ENCODE measurements around the gene DOCK4.

DOCK4 gene

GRCh38 chr7:111789870-111790269 is 416.3 kb downstream of the DOCK4 start:
- Histone ChIP-seq H3K4me2 (ENCODE audit: low read length, poor library complexity, severe bottlenecking) (peak overlapping the region; percentile 2), H3K4me3 (ENCODE audit: insufficient read depth in 1 of 2, low read depth in 1 of 2, low read length in 2 of 2) (no peak overlapping the region), H4K91ac (ENCODE audit: low read length) (no peak overlapping the region), H3K18ac (ENCODE audit: low read depth in 1 of 2, low read length in 2 of 2) (no peak overlapping the region), H3K36me3 (ENCODE audit: control insufficient read depth in 1 of 2, insufficient read depth in 2 of 2, low read depth in 1 of 2, low read length in 2 of 2) (peaks cover 8 to 18% of the 10 kb centered on the region in 2 experiments), H3K14ac (ENCODE audit: low read length in 2 of 2) (no peak overlapping the region), H3K4ac (ENCODE audit: low read depth in 1 of 2, low read length in 2 of 2) (no peak overlapping the region), H3K9me3 (ENCODE audit: control insufficient read depth, low read length) (peaks cover 2% of the 10 kb centered on the region), H3K27me3 (ENCODE audit: control insufficient read depth in 1 of 2, insufficient read depth in 1 of 2, low read length in 2 of 2) (no peaks in the 10 kb centered on the region), H3K4me1 (ENCODE audit: control insufficient read depth, insufficient read depth, low read depth, low read length) (peaks cover 5% of the 10 kb centered on the region), H3K9ac (ENCODE audit: low read length) (no peak overlapping the region), H2BK15ac (ENCODE audit: low read depth, poor library complexity, severe bottlenecking) (no peak overlapping the region), H3K23ac (ENCODE audit: low read length in 2 of 2) (no peak overlapping the region), H2BK12ac (ENCODE audit: low read length in 2 of 2) (no peak overlapping the region), H2AK5ac (ENCODE audit: low read length, severe bottlenecking) (no peak overlapping the region), H3K27ac (ENCODE audit: low read length, poor library complexity, severe bottlenecking) (peak overlapping the region; percentile 81), H2AFZ (ENCODE audit: low read depth, low read length) (no peak overlapping the region), H2BK5ac (ENCODE audit: low read depth, low read length, poor library complexity, severe bottlenecking) (peak overlapping the region; percentile 1), H3K79me1 (replicated peaks; ENCODE audit: low read length, poor library complexity, severe bottlenecking) (peaks cover 2% of the 10 kb centered on the region), H2BK120ac (ENCODE audit: low read depth, low read length) (no peak overlapping the region), H4K8ac (ENCODE audit: low read length) (no peak overlapping the region)
- no peak for DNase-seq

DNA sequence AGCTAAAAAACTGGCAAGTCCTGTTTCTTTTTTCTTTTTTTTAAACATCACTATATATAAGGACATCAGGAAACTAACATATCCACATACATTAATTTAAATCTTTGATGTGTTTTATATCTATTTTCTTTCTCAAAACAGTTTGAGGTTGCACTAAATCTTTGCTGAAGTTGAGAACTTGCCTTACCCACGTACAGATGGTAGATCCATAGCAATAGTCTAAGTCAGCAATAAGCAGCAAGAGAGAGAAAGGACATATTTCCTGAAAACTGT is 417.2 kb downstream of the DOCK4 start:
- Histone ChIP-seq H2BK15ac (ENCODE audit: low read depth, poor library complexity, severe bottlenecking) (no peak overlapping the region), H3K9ac (ENCODE audit: low read length) (no peak overlapping the region), H3K4ac (ENCODE audit: low read depth in 1 of 2, low read length in 2 of 2) (no peak overlapping the region), H2AFZ (ENCODE audit: low read depth, low read length) (no peak overlapping the region), H3K27ac (ENCODE audit: low read length, poor library complexity, severe bottlenecking) (no peak overlapping the region), H3K9me3 (ENCODE audit: control insufficient read depth, low read length) (no peaks in the 10 kb centered on the region), H4K91ac (ENCODE audit: low read length) (no peak overlapping the region), H2BK5ac (ENCODE audit: low read depth, low read length, poor library complexity, severe bottlenecking) (no peak overlapping the region), H3K36me3 (ENCODE audit: control insufficient read depth in 1 of 2, insufficient read depth in 2 of 2, low read depth in 1 of 2, low read length in 2 of 2) (peaks cover 8 to 18% of the 10 kb centered on the region in 2 experiments), H3K4me2 (ENCODE audit: low read length, poor library complexity, severe bottlenecking) (no peak overlapping the region), H2BK120ac (ENCODE audit: low read depth, low read length) (no peak overlapping the region), H4K8ac (ENCODE audit: low read length) (no peak overlapping the region), H3K4me3 (ENCODE audit: insufficient read depth in 1 of 2, low read depth in 1 of 2, low read length in 2 of 2) (no peak overlapping the region), H3K14ac (ENCODE audit: low read length in 2 of 2) (no peak overlapping the region), H3K27me3 (ENCODE audit: control insufficient read depth in 1 of 2, insufficient read depth in 1 of 2, low read length in 2 of 2) (no peaks in the 10 kb centered on the region), H2AK5ac (ENCODE audit: low read length, severe bottlenecking) (no peak overlapping the region), H3K18ac (ENCODE audit: low read depth in 1 of 2, low read length in 2 of 2) (no peak overlapping the region), H3K4me1 (ENCODE audit: control insufficient read depth, insufficient read depth, low read depth, low read length) (peaks cover 5% of the 10 kb centered on the region), H2BK12ac (ENCODE audit: low read length in 2 of 2) (no peak overlapping the region), H3K23ac (ENCODE audit: low read length in 2 of 2) (no peak overlapping the region), H3K79me1 (replicated peaks; ENCODE audit: low read length, poor library complexity, severe bottlenecking) (peaks cover 2% of the 10 kb centered on the region)
- no peak for DNase-seq
- no CpG with 5 or more reads among the region's 1 CpG for WGBS

DNA sequence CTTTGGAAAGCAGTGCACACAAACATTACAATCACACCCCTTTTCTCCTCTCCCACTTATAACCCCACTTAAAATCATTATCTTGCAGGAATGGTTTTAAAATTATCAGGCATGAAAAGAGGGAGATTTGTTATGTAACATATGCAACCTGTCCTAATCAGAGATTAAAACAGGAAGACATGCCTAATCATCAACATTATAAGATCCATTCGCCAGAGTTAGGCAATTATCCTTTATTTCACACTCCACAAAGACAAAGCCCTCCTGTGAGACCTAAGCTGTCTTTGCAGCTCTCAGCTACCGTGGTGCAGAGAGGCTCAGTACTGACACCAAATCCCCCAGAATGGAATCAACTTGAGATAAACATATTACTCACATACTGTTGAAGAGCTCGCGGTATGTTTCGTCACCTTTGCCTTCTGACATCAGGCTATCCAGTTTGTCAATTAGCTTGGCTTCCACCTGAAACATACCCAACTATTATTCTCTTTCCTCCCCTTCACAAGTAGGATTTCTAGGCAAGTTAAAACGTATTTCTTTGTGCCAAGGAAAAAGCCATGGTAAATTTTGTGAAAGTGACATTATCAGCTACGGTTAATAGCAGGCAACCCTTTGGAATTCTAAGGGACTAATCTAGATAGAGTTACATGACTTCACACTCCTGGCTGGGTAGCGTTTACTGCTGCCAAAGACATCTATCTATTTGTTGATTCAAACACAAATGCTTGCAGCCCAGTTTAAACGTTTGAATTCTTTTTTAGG is 417.7 kb downstream of the DOCK4 start:
- Histone ChIP-seq H3K4ac (ENCODE audit: low read depth in 1 of 2, low read length in 2 of 2) (no peak overlapping the region), H4K91ac (ENCODE audit: low read length) (no peak overlapping the region), H3K18ac (ENCODE audit: low read depth in 1 of 2, low read length in 2 of 2) (no peak overlapping the region)

DNA sequence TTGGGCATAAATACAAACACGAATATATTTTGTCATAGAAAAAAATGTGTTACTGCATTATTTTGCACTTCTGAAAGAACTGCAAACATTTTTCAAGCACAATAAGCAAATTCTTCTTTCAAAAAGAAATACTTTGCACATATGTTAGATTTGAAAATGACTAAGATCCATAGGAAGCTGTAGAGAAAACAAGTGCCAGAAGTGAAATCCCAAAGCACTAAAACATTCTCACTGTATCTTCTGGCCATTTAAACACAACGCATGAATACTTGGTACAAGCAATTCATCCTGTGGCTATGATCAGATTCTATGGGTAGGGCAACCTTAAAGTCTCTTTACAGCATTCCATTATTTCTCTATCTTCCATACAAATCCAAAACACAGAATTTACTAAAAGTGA is 418.5 kb downstream of the DOCK4 start:
- Histone ChIP-seq H3K18ac (ENCODE audit: low read depth in 1 of 2, low read length in 2 of 2) (no peak overlapping the region), H3K4ac (ENCODE audit: low read depth in 1 of 2, low read length in 2 of 2) (no peak overlapping the region), H3K14ac (ENCODE audit: low read length in 2 of 2) (no peak overlapping the region), H4K8ac (ENCODE audit: low read length) (no peak overlapping the region), H2BK120ac (ENCODE audit: low read depth, low read length) (no peak overlapping the region), H3K9ac (ENCODE audit: low read length) (no peak overlapping the region), H3K27ac (ENCODE audit: low read length, poor library complexity, severe bottlenecking) (no peak overlapping the region), H3K4me3 (ENCODE audit: insufficient read depth in 1 of 2, low read depth in 1 of 2, low read length in 2 of 2) (no peak overlapping the region), H3K79me1 (replicated peaks; ENCODE audit: low read length, poor library complexity, severe bottlenecking) (peaks cover 2% of the 10 kb centered on the region), H2BK12ac (ENCODE audit: low read length in 2 of 2) (no peak overlapping the region), H3K36me3 (ENCODE audit: control insufficient read depth in 1 of 2, insufficient read depth in 2 of 2, low read depth in 1 of 2, low read length in 2 of 2) (peaks cover 4 to 15% of the 10 kb centered on the region in 2 experiments), H2AFZ (ENCODE audit: low read depth, low read length) (no peak overlapping the region), H3K27me3 (ENCODE audit: control insufficient read depth in 1 of 2, insufficient read depth in 1 of 2, low read length in 2 of 2) (no peaks in the 10 kb centered on the region), H3K9me3 (ENCODE audit: control insufficient read depth, low read length) (no peaks in the 10 kb centered on the region), H2BK5ac (ENCODE audit: low read depth, low read length, poor library complexity, severe bottlenecking) (no peak overlapping the region), H2BK15ac (ENCODE audit: low read depth, poor library complexity, severe bottlenecking) (no peak overlapping the region), H2AK5ac (ENCODE audit: low read length, severe bottlenecking) (no peak overlapping the region), H4K91ac (ENCODE audit: low read length) (no peak overlapping the region), H3K23ac (ENCODE audit: low read length in 2 of 2) (no peak overlapping the region), H3K4me2 (ENCODE audit: low read length, poor library complexity, severe bottlenecking) (no peak overlapping the region), H3K4me1 (ENCODE audit: control insufficient read depth, insufficient read depth, low read depth, low read length) (peaks cover 5% of the 10 kb centered on the region)
- DNase-seq = no peak
- 96% methylated on average over 2 of the region's 2 CpGs for WGBS

More for the DNA sequence above, 417.7 kb downstream of the DOCK4 start:
- Histone ChIP-seq H3K9me3 (ENCODE audit: control insufficient read depth, low read length) (no peaks in the 10 kb centered on the region), H3K4me3 (ENCODE audit: insufficient read depth in 1 of 2, low read depth in 1 of 2, low read length in 2 of 2) (no peak overlapping the region), H2AK5ac (ENCODE audit: low read length, severe bottlenecking) (no peak overlapping the region), H3K4me1 (ENCODE audit: control insufficient read depth, insufficient read depth, low read depth, low read length) (peaks cover 5% of the 10 kb centered on the region), H2BK15ac (ENCODE audit: low read depth, poor library complexity, severe bottlenecking) (no peak overlapping the region), H3K36me3 (ENCODE audit: control insufficient read depth in 1 of 2, insufficient read depth in 2 of 2, low read depth in 1 of 2, low read length in 2 of 2) (peaks cover 4 to 15% of the 10 kb centered on the region in 2 experiments), H3K23ac (ENCODE audit: low read length in 2 of 2) (no peak overlapping the region), H2BK120ac (ENCODE audit: low read depth, low read length) (no peak overlapping the region), H3K9ac (ENCODE audit: low read length) (no peak overlapping the region), H3K79me1 (replicated peaks; ENCODE audit: low read length, poor library complexity, severe bottlenecking) (peaks cover 2% of the 10 kb centered on the region), H2AFZ (ENCODE audit: low read depth, low read length) (no peak overlapping the region), H3K27me3 (ENCODE audit: control insufficient read depth in 1 of 2, insufficient read depth in 1 of 2, low read length in 2 of 2) (no peaks in the 10 kb centered on the region), H3K4me2 (ENCODE audit: low read length, poor library complexity, severe bottlenecking) (no peak overlapping the region), H2BK12ac (ENCODE audit: low read length in 2 of 2) (no peak overlapping the region), H4K8ac (ENCODE audit: low read length) (no peak overlapping the region), H3K27ac (ENCODE audit: low read length, poor library complexity, severe bottlenecking) (no peak overlapping the region), H3K14ac (ENCODE audit: low read length in 2 of 2) (no peak overlapping the region), H2BK5ac (ENCODE audit: low read depth, low read length, poor library complexity, severe bottlenecking) (no peak overlapping the region)
- WGBS = 69% methylated on average over 9 of the region's 9 CpGs
- DNase-seq = peak; percentile 43
